Pancreas (tissue), 10 donors: ENCODE data around the gene CSRP1. TPM values are rescaled to one million over a fixed set of nuclear protein-coding genes. Genes with fewer than 3 reads are reported as not detected.
"Not testable (repeated sequence)": the region's sequence is repeated elsewhere in the genome, so short reads cannot be mapped to it uniquely, and the experiment has no call there.

Source experiments
- ATAC-seq, 4 donors: fragments of 200-7000 bp; cut with Tn5 transposase; one replicate each; pipeline versions ENCODE4 v1.8.0 to v1.9.1; 2020; ENCODE audit warnings: mild to moderate bottlenecking in 4 of 4, moderate library complexity in 4 of 4
- DNase-seq, 6 donors: peaks; one replicate each; pipeline ENCODE4 v3.0.0-alpha.2; 2020
- FAIRE-seq: peaks from 2 replicates; lab custom pipeline; 2012; peaks lifted over from hg19 to GRCh38; lab: Jason Lieb, UNC
- H3K27ac ChIP-seq, 4 donors: fragments of 200-600 bp; sonication (generic); 1 replicate in 3 of 4; 2 replicates in 1 of 4; pipeline versions ENCODE4 v1.5.0 to v1.8.0; 2020
- H3K27me3 ChIP-seq, 4 donors: fragments of 200-600 bp; one replicate each; pipeline ENCODE4 v1.8.0; 2021
- H3K36me3 ChIP-seq, 3 donors: fragments of 200-600 bp; sonication (generic) in 1 of 3; one replicate each; pipeline versions ENCODE4 v1.5.0 to v1.8.0; 2020 to 2021
- H3K4me1 ChIP-seq, 3 donors: fragments of 200-600 bp; one replicate each; pipeline ENCODE4 v1.8.0; 2021
- H3K4me3 ChIP-seq, 4 donors: fragments of 200-600 bp; sonication (generic) in 2 of 4; one replicate each; pipeline versions ENCODE4 v1.5.0 to v1.8.0; 2020 to 2021
- H3K9me3 ChIP-seq, 4 donors: fragments of 200-600 bp; one replicate each; pipeline ENCODE4 v1.8.0; 2021
- CTCF ChIP-seq, 4 donors: fragments of 200-600 bp; sonication (generic) in 3 of 4; IDR thresholded peaks; one replicate each; pipeline versions ENCODE4 v1.5.0 to v1.8.0; 2021; ENCODE audit warnings: antibody characterized with exemption in 4 of 4
- WGBS, 2 donors: extraction: QIAGEN DNeasy Blood & Tissue Kit; methylation state at CpG; one replicate each; pipeline ENCODE4 v1.1.7; 2013; 5-methylcytosine and 5-hydroxymethylcytosine counted together
- intact Hi-C, 3 donors: fragments of 100-400 bp; cut with DNase I; formaldehyde crosslinking; loops; one replicate each; pipeline versions ENCODE4 v1.11.1 to v1.14.2; 2022
- polyA plus RNA-seq, 2 donors: library from polyadenylated mRNA; stranded (reverse); fragments of 200-250 nt; gene quantifications; one replicate each; pipeline ENCODE4 v1.2.3, GENCODE V29; 2013
- total RNA-seq, 6 donors: library from RNA; stranded (reverse); fragmentation: NEBNext Ultra II Directional in 4 of 6; extraction: Animal tissue kit (Norgen Biotek cat#: 25700) in 4 of 6; gene quantifications; one replicate each; pipeline versions ENCODE4 v1.2.1 to v1.2.4, GENCODE V29; 2021 to 2023
- donor health status: healthy with polysubstance abuse.
- donor health status: DM: no; HTN: no; CAD: no; lungs with moderate emphysema.
- donor health status: DM: no; HTN: no; CAD: no.
- donor health status: control.
- donor health status: control.
- donor health status: Bipolar disorder and iron deficiency.
- donor health status: DM: yes; HTN: yes; CAD: no.
- donor health status: DM: no; HTN: no; CAD: no.
- donor health status: DM: no; HTN: no; CAD: no.
- donor health status: DM: yes; HTN: yes; CAD: no.

The CSRP1 gene
- total and polyA plus RNA-seq, 8 donors, result 49.6 to 103 (median 72.0) TPM

- FAIRE-seq, result no peak
- no peak for TF ChIP-seq CTCF (IDR thresholded peaks at IDR 0.05)
- intact Hi-C loops, result no loop called here
- no peak overlapping the region for H3K27ac ChIP-seq
- H3K27me3 ChIP-seq, result no peaks in the 10 kb centered on the region
- 94 to 95% methylated on average over 5 of the region's 5 CpGs for WGBS, 2 donors
- DNase-seq, result no peak
- no peaks in the 10 kb centered on the region for H3K9me3 ChIP-seq
- peaks cover 5 to 16% (median 8%) of the 10 kb centered on the region in 3 donors for H3K4me1 ChIP-seq
- H3K36me3 ChIP-seq, result no peaks in the 10 kb centered on the region
- no peak overlapping the region for H3K4me3 ChIP-seq
- ATAC-seq, result no peak
Observed at GRCh38 chr1:201527879-201528278, 21.0 kb upstream of the CSRP1 start.

DNA sequence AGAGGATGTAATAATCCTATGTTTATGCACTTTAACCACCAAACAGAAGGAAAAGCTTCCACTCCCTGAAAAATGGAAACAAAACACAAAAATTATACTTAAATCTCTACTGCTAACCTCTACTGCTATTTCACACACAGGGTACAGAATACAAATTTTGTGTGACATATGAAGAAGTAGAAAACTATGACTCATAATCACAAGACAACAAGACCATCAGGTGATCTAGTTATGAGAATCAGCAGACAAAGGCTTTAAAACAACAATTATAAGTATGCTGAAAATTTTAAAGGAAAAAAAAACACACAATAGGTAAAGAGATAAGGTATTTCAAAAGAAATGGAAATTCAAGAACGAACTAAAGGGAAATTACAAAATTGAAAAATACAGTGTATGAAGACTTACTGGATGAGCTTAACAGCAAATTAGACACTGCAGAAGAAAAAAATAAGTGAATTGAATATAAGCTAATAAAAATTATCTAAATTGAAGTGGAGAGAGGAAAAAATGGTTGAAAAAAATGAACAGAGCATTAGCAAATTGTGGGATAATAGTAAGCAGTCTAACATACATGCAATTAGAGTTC, 18.4 kb upstream of the CSRP1 start:
- DNase-seq, result no peak

DNA sequence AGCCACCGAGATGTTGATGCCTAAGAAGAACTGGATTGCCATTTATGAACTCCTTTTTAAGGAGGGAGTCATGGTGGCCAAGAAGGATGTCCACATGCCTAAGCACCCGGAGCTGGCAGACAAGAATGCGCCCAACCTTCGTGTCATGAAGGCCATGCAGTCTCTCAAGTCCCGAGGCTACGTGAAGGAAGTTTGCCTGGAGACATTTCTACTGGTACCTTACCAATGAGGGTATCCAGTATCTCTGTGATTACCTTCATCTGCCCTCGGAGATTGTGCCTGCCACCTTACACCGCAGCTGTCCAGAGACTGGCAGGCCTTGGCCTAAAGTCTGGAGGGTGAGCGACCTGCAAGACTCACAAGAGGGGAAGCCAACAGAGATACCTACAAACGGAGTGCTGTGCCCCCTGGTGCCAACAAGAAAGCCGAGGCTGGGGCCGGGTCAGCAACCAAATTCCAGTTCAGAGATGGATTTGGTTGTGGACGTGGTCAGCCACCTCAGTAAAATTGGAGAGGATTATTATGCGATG, 13.2 kb upstream of the CSRP1 start:
- 82 to 87% methylated on average over 14 of the region's 14 CpGs for WGBS, 2 donors
- FAIRE-seq, DNase-seq: not testable (repeated sequence)

More for the DNA sequence above, 18.4 kb upstream of the CSRP1 start:
- Histone ChIP-seq H3K27me3 (no peaks in the 10 kb centered on the region), H3K36me3 (no peaks in the 10 kb centered on the region), H3K4me1 (no peaks in the 10 kb centered on the region), H3K9me3 (no peaks in the 10 kb centered on the region), H3K27ac (no peak overlapping the region), H3K4me3 (no peak overlapping the region)
- ATAC-seq, result no peak
- intact Hi-C loops, result no loop called here
- 96% methylated on average over 1 of the region's 1 CpG for WGBS, 2 donors
- no peak for FAIRE-seq
- TF ChIP-seq CTCF (IDR thresholded peaks at IDR 0.05), result no peak

DNA sequence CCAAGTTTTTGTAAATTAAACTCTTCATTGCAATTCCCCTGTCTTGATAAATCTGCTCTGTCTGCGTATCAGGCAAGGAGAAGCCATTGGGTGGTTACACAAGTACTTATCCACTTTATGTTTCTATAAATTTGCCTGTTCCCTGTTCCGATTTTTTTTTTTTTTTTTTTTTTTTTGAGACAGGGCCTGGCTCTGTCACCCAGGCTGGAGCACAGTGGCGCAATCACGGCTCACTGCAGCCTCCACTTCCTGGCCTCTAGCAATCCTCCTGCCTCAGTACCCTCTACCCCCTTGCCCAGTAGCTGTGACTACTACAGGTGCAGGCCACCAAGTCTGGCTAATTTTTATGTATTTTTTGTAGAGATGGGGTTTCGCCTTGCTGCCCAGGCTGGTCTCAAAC, 11.1 kb upstream of the CSRP1 start:
- no peak for ATAC-seq
- H3K9me3 ChIP-seq, result no peaks in the 10 kb centered on the region
- peak overlapping the region in 2 of 4 donors; percentile 25 to 48 for H3K27ac ChIP-seq
- no peak for TF ChIP-seq CTCF (IDR thresholded peaks at IDR 0.05)
- intact Hi-C loops, result loop anchor here in 1 of 3 donors (5.0 kb wide), 1 partner anchor 36 kb away; no protein-coding TSS in a partner anchor
- no peak for FAIRE-seq
- 84% methylated on average over 5 of the region's 5 CpGs for WGBS, 2 donors
- H3K4me3 ChIP-seq, result no peak overlapping the region
- no peak for DNase-seq
- no peaks in the 10 kb centered on the region for H3K27me3 ChIP-seq
- H3K36me3 ChIP-seq, result no peaks in the 10 kb centered on the region
- no peaks in the 10 kb centered on the region for H3K4me1 ChIP-seq

More for the DNA sequence above, 13.2 kb upstream of the CSRP1 start:
- intact Hi-C loops, H3K4me1 ChIP-seq, ATAC-seq, H3K36me3 ChIP-seq, H3K4me3 ChIP-seq, H3K27me3 ChIP-seq, H3K27ac ChIP-seq, H3K9me3 ChIP-seq: not testable (repeated sequence)

GRCh38 chr1:201517631-201518030, 10.7 kb upstream of the CSRP1 start:
- peaks cover 2 to 3% (median 2%) of the 10 kb centered on the region in 3 donors for H3K4me1 ChIP-seq
- peak overlapping the region in 2 of 4 donors; percentile 25 to 48 for H3K27ac ChIP-seq
- 62 to 71% methylated on average over 7 of the region's 7 CpGs for WGBS, 2 donors
- H3K9me3 ChIP-seq, result no peaks in the 10 kb centered on the region
- no peaks in the 10 kb centered on the region for H3K36me3 ChIP-seq
- ATAC-seq, result peak; percentile 13 to 30 (median 25)
- no peak for FAIRE-seq
- intact Hi-C loops, result loop anchor here in 1 of 3 donors (5.0 kb wide), 1 partner anchor 35 kb away; no protein-coding TSS in a partner anchor
- no peak for TF ChIP-seq CTCF (IDR thresholded peaks at IDR 0.05)
- no peaks in the 10 kb centered on the region for H3K27me3 ChIP-seq
- no peak overlapping the region for H3K4me3 ChIP-seq
- DNase-seq, result no peak
